Keratinocyte (primary cell): ENCODE measurements around the gene ASPHD2. TPM values are rescaled to one million over a fixed set of nuclear protein-coding genes. Genes with fewer than 3 reads are reported as not detected.

Experiments used
- DNase-seq: peaks from one replicate; pipeline ENCODE4 v3.0.0-alpha.2; 2011; ENCODE audit warnings: low read depth, missing footprints, low spot score
- FAIRE-seq: peaks from 2 replicates; lab custom pipeline; 2011; peaks lifted over from hg19 to GRCh38; lab: Jason Lieb, UNC
- H2AFZ ChIP-seq: 2 replicates; pipeline ENCODE4 v1.6.0; 2012; ENCODE audit warnings: low read length, control low read depth, inconsistent platforms; ENCODE audit not compliant: control insufficient read depth
- H3K27ac ChIP-seq: 2 replicates; pipeline ENCODE4 v1.5.1; 2011; ENCODE audit warnings: low read length; ENCODE audit not compliant: control insufficient read depth, insufficient read depth
- H3K27me3 ChIP-seq: 3 replicates; pipeline ENCODE4 v1.6.0; 2011; ENCODE audit warnings: low read length; ENCODE audit not compliant: control insufficient read depth, insufficient read depth; ENCODE audit errors: extremely low read depth
- H3K36me3 ChIP-seq, 2 experiments: 2 replicates in 1 of 2; 3 replicates in 1 of 2; pipeline ENCODE4 v1.5.1; 2011; ENCODE audit warnings: low read length in 2 of 2, mild to moderate bottlenecking in 1 of 2; ENCODE audit not compliant: control insufficient read depth in 2 of 2, insufficient read depth in 2 of 2; ENCODE audit errors: extremely low read depth in 1 of 2
- H3K4me1 ChIP-seq: 3 replicates; pipeline ENCODE4 v1.5.1; 2011; ENCODE audit warnings: low read length; ENCODE audit not compliant: control insufficient read depth, insufficient read depth; ENCODE audit errors: extremely low read depth
- H3K4me2 ChIP-seq: 3 replicates; pipeline ENCODE4 v1.6.0; 2011; ENCODE audit warnings: low read depth, low read length; ENCODE audit not compliant: control insufficient read depth, insufficient read depth; ENCODE audit errors: extremely low read depth
- H3K4me3 ChIP-seq, 3 experiments: fragments of 200-600 bp in 1 of 3; sonication (generic) in 1 of 3; 2 replicates in 2 of 3; 3 replicates in 1 of 3; pipeline ENCODE4 v1.5.1; 2011 to 2016; ENCODE audit warnings: low read length in 3 of 3, mild to moderate bottlenecking in 3 of 3, control low read depth in 2 of 3, inconsistent platforms in 1 of 3, low read depth in 1 of 3, mixed read lengths in 1 of 3, mixed run types in 1 of 3, moderate library complexity in 1 of 3; ENCODE audit not compliant: control insufficient read depth in 2 of 3, insufficient read depth in 2 of 3; ENCODE audit errors: extremely low read depth in 1 of 3
- H3K79me2 ChIP-seq: 2 replicates; pipeline ENCODE4 v1.6.0; 2012; ENCODE audit warnings: low read length; ENCODE audit not compliant: control insufficient read depth, insufficient read depth
- H3K9ac ChIP-seq: 3 replicates; pipeline ENCODE4 v1.6.0; 2011; ENCODE audit warnings: low read length; ENCODE audit not compliant: control insufficient read depth, insufficient read depth; ENCODE audit errors: extremely low read depth
- H3K9me1 ChIP-seq: 3 replicates; pipeline ENCODE4 v1.6.0; 2011; ENCODE audit warnings: low read length; ENCODE audit not compliant: control insufficient read depth, insufficient read depth; ENCODE audit errors: extremely low read depth
- H3K9me3 ChIP-seq: 2 replicates; pipeline ENCODE4 v1.5.1; 2012; ENCODE audit warnings: low read depth, low read length; ENCODE audit not compliant: control insufficient read depth
- H4K20me1 ChIP-seq: 3 replicates; pipeline ENCODE4 v1.6.0; 2011; ENCODE audit warnings: low read length; ENCODE audit not compliant: control insufficient read depth, insufficient read depth; ENCODE audit errors: extremely low read depth
- EZH2 ChIP-seq: IDR thresholded peaks from one replicate; pipeline ENCODE4 v1.6.1; 2012; ENCODE audit warnings: inconsistent platforms, mild to moderate bottlenecking, low read length, moderate library complexity
- dilution Hi-C: fragments of 300-500 bp; cut with MboI; formaldehyde crosslinking; loops from one replicate; pipeline ENCODE4 v1.7.0; 2020; ENCODE audit warnings: low sequenced_read_pairs; ENCODE audit not compliant: extremely low pct_ligation_motif_present
- polyA plus RNA-seq, 5 experiments: library from polyadenylated mRNA; depleted of rRNA in 3 of 5; stranded (reverse) in 3 of 5; stranded (forward) in 1 of 5; unstranded in 1 of 5; fragments of >200 nt; gene quantifications; 1 replicate in 1 of 5; 2 replicates in 3 of 5; 3 replicates in 1 of 5; pipeline versions ENCODE4 v1.2.1 to v1.2.3, GENCODE V29; 2011 to 2012; ENCODE audit warnings: missing spikeins in 2 of 5, low read depth in 1 of 5, low replicate concordance in 1 of 5
- TF ChIP-seq, protein P1 (sequence below), 3 experiments: IDR thresholded peaks in 1 of 3; conservative IDR thresholded peaks in 1 of 3; optimal IDR thresholded peaks in 1 of 3; 2 replicates in 2 of 3; 3 replicates in 1 of 3; pipeline versions ENCODE3 to v1.5.1; 2011; ENCODE audit warnings: low read length in 3 of 3, mild to moderate bottlenecking in 3 of 3, moderate library complexity in 2 of 3, control low read depth in 1 of 3, inconsistent platforms in 1 of 3; ENCODE audit not compliant: insufficient read depth in 2 of 3; ENCODE audit errors: extremely low read depth in 1 of 3

The ASPHD2 gene
- polyA plus RNA-seq, 1 donor (not counting 4 experiments of a cell fraction or from before 2014, with no cell fraction given), result 3.5 TPM

DNA sequence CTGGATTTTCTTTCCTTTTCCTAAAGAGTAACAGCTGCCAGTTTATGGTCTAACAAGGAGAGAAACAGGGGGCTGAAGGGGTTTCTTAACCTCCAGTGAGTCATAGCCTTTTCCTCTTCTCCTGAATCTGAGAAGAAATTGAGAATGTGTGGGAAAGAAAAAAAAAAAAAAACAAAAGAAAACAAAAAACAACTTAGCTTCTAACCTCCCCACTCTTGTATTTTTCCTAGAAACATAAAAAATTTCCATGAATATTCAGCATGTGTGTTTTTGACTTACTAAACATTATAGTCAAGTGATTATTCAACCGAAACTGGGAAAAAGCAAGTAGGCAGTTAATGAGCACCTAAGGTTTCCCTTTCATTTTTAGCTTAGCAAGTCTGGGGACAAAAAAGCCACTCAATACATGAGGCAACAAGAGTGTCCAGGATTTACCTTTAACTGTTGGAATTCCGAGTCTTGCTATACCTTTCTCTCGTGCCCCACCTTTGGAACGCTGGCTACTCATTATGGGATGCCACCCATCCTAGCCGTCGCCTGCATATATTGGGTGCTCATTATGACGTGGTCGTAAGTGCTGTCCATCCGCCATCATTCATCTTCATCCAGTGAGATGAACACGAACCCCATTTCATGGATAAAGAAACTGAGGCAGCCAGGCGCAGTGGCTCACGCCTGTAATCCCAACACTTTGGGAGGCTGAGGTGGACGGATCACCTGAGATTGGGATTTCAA, 2.4 kb downstream of the ASPHD2 start:
- Histone ChIP-seq H4K20me1 (no peaks in the 10 kb centered on the region), H3K9me1 (no peaks in the 10 kb centered on the region), H3K9ac (no peak overlapping the region), H3K27ac (no peak overlapping the region), H3K4me2 (no peak overlapping the region), H3K9me3 (no peaks in the 10 kb centered on the region), H3K36me3 (peaks cover 0 to 7% of the 10 kb centered on the region in 2 experiments), H2AFZ (no peak overlapping the region), H3K4me1 (peaks cover 9% of the 10 kb centered on the region), H3K27me3 (no peaks in the 10 kb centered on the region), H3K79me2 (no peaks in the 10 kb centered on the region), H3K4me3 (no peak overlapping the region)
- TF ChIP-seq, protein P1, sequence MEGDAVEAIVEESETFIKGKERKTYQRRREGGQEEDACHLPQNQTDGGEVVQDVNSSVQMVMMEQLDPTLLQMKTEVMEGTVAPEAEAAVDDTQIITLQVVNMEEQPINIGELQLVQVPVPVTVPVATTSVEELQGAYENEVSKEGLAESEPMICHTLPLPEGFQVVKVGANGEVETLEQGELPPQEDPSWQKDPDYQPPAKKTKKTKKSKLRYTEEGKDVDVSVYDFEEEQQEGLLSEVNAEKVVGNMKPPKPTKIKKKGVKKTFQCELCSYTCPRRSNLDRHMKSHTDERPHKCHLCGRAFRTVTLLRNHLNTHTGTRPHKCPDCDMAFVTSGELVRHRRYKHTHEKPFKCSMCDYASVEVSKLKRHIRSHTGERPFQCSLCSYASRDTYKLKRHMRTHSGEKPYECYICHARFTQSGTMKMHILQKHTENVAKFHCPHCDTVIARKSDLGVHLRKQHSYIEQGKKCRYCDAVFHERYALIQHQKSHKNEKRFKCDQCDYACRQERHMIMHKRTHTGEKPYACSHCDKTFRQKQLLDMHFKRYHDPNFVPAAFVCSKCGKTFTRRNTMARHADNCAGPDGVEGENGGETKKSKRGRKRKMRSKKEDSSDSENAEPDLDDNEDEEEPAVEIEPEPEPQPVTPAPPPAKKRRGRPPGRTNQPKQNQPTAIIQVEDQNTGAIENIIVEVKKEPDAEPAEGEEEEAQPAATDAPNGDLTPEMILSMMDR (optimal IDR thresholded peaks at IDR 0.05 in 1 of 3, IDR thresholded peaks at IDR 0.05 in 1 of 3, conservative IDR thresholded peaks at IDR 0.05 in 1 of 3; ENCODE audit: extremely low read depth in 1 of 3, insufficient read depth in 2 of 3, low read length in 3 of 3), result no peak
- no peak for TF ChIP-seq EZH2
- DNase-seq (no peak), FAIRE-seq (no peak)
- dilution Hi-C loops, result no loop called here

DNA sequence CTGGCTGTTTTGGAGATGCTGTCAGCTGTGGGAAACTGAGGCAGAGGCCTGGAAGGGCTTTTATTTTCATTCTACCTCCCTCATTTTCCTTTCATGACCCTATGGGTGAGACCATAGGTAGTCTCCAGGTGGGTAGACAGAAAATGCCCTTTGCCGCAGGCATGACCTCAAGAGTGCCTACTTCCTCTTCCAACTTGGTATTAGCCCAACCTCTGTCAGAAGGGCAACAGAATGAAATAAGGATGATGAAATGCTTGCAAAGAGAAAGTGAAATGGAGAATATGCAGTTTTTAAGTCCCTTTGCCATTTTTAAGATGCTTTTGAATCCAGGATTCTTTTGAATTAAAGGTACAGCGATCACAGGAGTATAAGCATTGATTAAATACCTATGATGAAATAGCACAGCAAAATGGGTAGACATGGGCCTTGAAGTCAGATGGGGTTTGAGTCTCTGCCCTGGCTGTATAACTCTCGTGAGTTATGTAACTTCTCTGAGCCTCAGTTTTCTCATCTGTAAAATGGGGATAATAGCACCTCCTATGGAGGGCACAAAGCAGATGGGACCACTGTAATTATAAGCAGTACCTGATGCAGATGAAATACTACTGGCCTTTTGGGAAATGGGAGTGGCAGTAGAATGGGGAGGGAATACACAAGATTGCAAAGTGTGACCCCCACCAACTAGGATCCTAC, 3.7 kb downstream of the ASPHD2 start:
- dilution Hi-C loops, result no loop called here
- no peak overlapping the region for H3K27ac ChIP-seq
- no peaks in the 10 kb centered on the region for H4K20me1 ChIP-seq
- peaks cover 0 to 7% of the 10 kb centered on the region in 2 experiments for H3K36me3 ChIP-seq
- H3K27me3 ChIP-seq, result no peaks in the 10 kb centered on the region
- TF ChIP-seq EZH2, result no peak
- TF ChIP-seq, protein P1 (optimal IDR thresholded peaks at IDR 0.05 in 1 of 3, IDR thresholded peaks at IDR 0.05 in 1 of 3, conservative IDR thresholded peaks at IDR 0.05 in 1 of 3; ENCODE audit: extremely low read depth in 1 of 3, insufficient read depth in 2 of 3, low read length in 3 of 3), result no peak
- no peak overlapping the region for H3K4me2 ChIP-seq
- H3K4me1 ChIP-seq, result peaks cover 9% of the 10 kb centered on the region
- no peak overlapping the region for H3K4me3 ChIP-seq
- no peak overlapping the region for H2AFZ ChIP-seq
- DNase-seq (no peak), FAIRE-seq (no peak)
- no peaks in the 10 kb centered on the region for H3K79me2 ChIP-seq
- H3K9ac ChIP-seq, result no peak overlapping the region
- no peaks in the 10 kb centered on the region for H3K9me3 ChIP-seq
- H3K9me1 ChIP-seq, result no peaks in the 10 kb centered on the region
